Neural cell (in vitro differentiated cells): Measurements from ENCODE around the gene SNURF. TPM values are rescaled to one million over a fixed set of nuclear protein-coding genes. Genes with fewer than 3 reads are reported as not detected.

ENCODE experiments used
- H2AFZ ChIP-seq: fragments of 200-600, 300-800 bp; sonication (generic), shearing (Covaris generic); 2 replicates; pipeline ENCODE4 v1.6.0; 2014; ENCODE audit warnings: low read depth, mild to moderate bottlenecking, antibody characterized with exemption, low read length, moderate library complexity
- H3F3A ChIP-seq: fragments of 200-600 bp; shearing (Covaris generic); 2 replicates; pipeline ENCODE4 v1.6.1; 2016; ENCODE audit warnings: mild to moderate bottlenecking, moderate library complexity, mixed read lengths, antibody characterized with exemption, low read length; ENCODE audit not compliant: insufficient read depth, poor library complexity, severe bottlenecking
- H3K27ac ChIP-seq: fragments of 200-600, 300-800 bp; sonication (generic), shearing (Covaris generic); 2 replicates; pipeline ENCODE4 v1.5.1; 2014; ENCODE audit warnings: mild to moderate bottlenecking, low read length, moderate library complexity
- H3K27me3 ChIP-seq: fragments of 300-800, 200-600 bp; sonication (generic), shearing (Covaris generic); 2 replicates; pipeline ENCODE4 v1.6.0; 2014; ENCODE audit warnings: mild to moderate bottlenecking, low read depth, low read length, moderate library complexity; ENCODE audit not compliant: insufficient read depth
- H3K36me3 ChIP-seq: fragments of 300-800, 200-600 bp; sonication (generic), shearing (Covaris generic); 2 replicates; pipeline ENCODE4 v1.5.1; 2014; ENCODE audit warnings: mild to moderate bottlenecking, antibody characterized with exemption, low read length, moderate library complexity; ENCODE audit not compliant: insufficient read depth
- H3K4me2 ChIP-seq: fragments of 300-800, 200-600 bp; sonication (generic), shearing (Covaris generic); 2 replicates; pipeline ENCODE4 v1.6.0; 2014; ENCODE audit warnings: mild to moderate bottlenecking, low read length
- H3K4me3 ChIP-seq: fragments of 300-800, 200-600 bp; sonication (generic), shearing (Covaris generic); 2 replicates; pipeline ENCODE4 v1.5.1; 2014; ENCODE audit warnings: mild to moderate bottlenecking, low read length, moderate library complexity
- H3K79me2 ChIP-seq: fragments of 200-600 bp; shearing (Covaris generic); replicated peaks from 2 replicates; pipeline ENCODE4 v1.6.0; 2014; ENCODE audit warnings: mild to moderate bottlenecking, low read length, moderate library complexity; ENCODE audit not compliant: insufficient read depth
- H3K9ac ChIP-seq: fragments of 300-800, 200-600 bp; sonication (generic), shearing (Covaris generic); 2 replicates; pipeline ENCODE4 v1.6.1; 2016; ENCODE audit warnings: mild to moderate bottlenecking, low read length, mixed read lengths
- H3K9me2 ChIP-seq: fragments of 200-600 bp; shearing (Covaris generic); 2 replicates; pipeline ENCODE4 v1.6.1; 2016; ENCODE audit warnings: mild to moderate bottlenecking, low read length, mixed read lengths; ENCODE audit not compliant: insufficient read depth
- H3K9me3 ChIP-seq: fragments of 200-600, 300-800 bp; sonication (generic), shearing (Covaris generic); 2 replicates; pipeline ENCODE4 v1.6.1; 2016; ENCODE audit warnings: mild to moderate bottlenecking, mixed run types, low read length, moderate library complexity, mixed read lengths
- H4K20me1 ChIP-seq: fragments of 200-600 bp; shearing (Covaris generic); 2 replicates; pipeline ENCODE4 v1.6.1; 2016; ENCODE audit warnings: mild to moderate bottlenecking, mixed run types; ENCODE audit not compliant: insufficient read depth
- EP300 ChIP-seq: fragments of 450-650 bp; conservative IDR thresholded peaks from 2 replicates; pipeline ENCODE4 v1.6.1; 2014; ENCODE audit warnings: antibody characterized with exemption, mild to moderate bottlenecking, moderate library complexity; ENCODE audit not compliant: poor library complexity, severe bottlenecking
- EZH2 ChIP-seq: fragments of 200-600, 300-800 bp; shearing (Covaris generic), sonication (generic); IDR thresholded peaks from 2 replicates; pipeline ENCODE4 v1.6.1; 2014; ENCODE audit warnings: antibody characterized with exemption, low read length, borderline replicate concordance, mild to moderate bottlenecking; ENCODE audit not compliant: insufficient read depth, poor library complexity, severe bottlenecking
- MXI1 ChIP-seq: fragments of 450-650 bp; conservative IDR thresholded peaks from 2 replicates; pipeline ENCODE4 v1.6.1; 2014; ENCODE audit warnings: antibody characterized with exemption, mild to moderate bottlenecking; ENCODE audit not compliant: poor library complexity, severe bottlenecking
- POLR2AphosphoS5 ChIP-seq: IDR thresholded peaks from 2 replicates; pipeline ENCODE4 v1.6.1; 2012
- RAD21 ChIP-seq: fragments of 450-650 bp; conservative IDR thresholded peaks from 2 replicates; pipeline ENCODE4 v1.6.1; 2014; ENCODE audit warnings: antibody characterized with exemption, mild to moderate bottlenecking, moderate library complexity
- SMC3 ChIP-seq: fragments of 450-650 bp; conservative IDR thresholded peaks from 2 replicates; pipeline ENCODE4 v1.6.1; 2014; ENCODE audit warnings: antibody characterized with exemption, mild to moderate bottlenecking, moderate library complexity; ENCODE audit not compliant: poor library complexity
- TAF1 ChIP-seq: IDR thresholded peaks from 2 replicates; pipeline ENCODE4 v1.6.1; 2012; ENCODE audit warnings: low read depth
- polyA plus RNA-seq: library from polyadenylated mRNA; depleted of rRNA; stranded (reverse); fragments of >200 nt; gene quantifications from 2 replicates; pipeline ENCODE4 v1.2.3, GENCODE V29; 2014
- TF ChIP-seq, protein P1 (sequence below): IDR thresholded peaks from 2 replicates; pipeline ENCODE4 v1.6.1; 2012; ENCODE audit warnings: borderline replicate concordance
- TF ChIP-seq, protein P2 (sequence below): fragments of 450-650 bp; IDR thresholded peaks from 2 replicates; pipeline ENCODE4 v1.5.1; 2014; ENCODE audit warnings: antibody characterized with exemption, mild to moderate bottlenecking, moderate library complexity; ENCODE audit not compliant: poor library complexity, severe bottlenecking

The SNURF gene
- polyA plus RNA-seq, 1 donor from 2014 or later = 15.1 TPM

DNA sequence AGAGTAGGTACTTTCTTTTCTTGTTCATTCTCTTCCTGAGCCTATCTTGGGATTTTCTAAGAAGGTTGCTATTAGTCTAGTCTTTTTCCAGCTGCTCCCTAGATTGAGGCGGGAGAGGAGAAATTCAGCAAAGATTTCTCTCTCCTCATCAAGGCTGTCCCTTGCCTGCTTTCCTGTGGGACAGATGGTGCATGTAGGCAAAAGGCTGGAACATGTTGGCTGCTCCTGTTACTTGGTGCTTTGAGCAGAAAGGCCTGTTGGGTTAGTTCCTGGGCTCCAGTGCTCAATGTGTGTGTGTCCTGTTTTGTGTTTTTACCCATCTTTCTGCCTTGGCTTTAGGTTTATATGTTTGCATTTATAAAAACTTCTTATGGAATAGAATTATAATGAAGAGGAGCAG is 9.1 kb upstream of the SNURF start:
- Histone ChIP-seq H3K4me3 (no peak overlapping the region), H3K9me3 (no peaks in the 10 kb centered on the region), H3K4me2 (no peak overlapping the region), H3K27ac (no peak overlapping the region), H3K27me3 (no peaks in the 10 kb centered on the region), H3K36me3 (no peaks in the 10 kb centered on the region), H2AFZ (no peak overlapping the region), H3K9me2 (no peaks in the 10 kb centered on the region), H3K9ac (no peak overlapping the region), H3F3A (no peaks in the 10 kb centered on the region), H4K20me1 (no peaks in the 10 kb centered on the region), H3K79me2 (no peaks in the 10 kb centered on the region)
- TF ChIP-seq TAF1 (no peak), MXI1 (no peak), SMC3 (no peak), EZH2 (no peak), RAD21 (no peak), POLR2AphosphoS5 (no peak), EP300 (no peak)
- TF ChIP-seq, protein P1, sequence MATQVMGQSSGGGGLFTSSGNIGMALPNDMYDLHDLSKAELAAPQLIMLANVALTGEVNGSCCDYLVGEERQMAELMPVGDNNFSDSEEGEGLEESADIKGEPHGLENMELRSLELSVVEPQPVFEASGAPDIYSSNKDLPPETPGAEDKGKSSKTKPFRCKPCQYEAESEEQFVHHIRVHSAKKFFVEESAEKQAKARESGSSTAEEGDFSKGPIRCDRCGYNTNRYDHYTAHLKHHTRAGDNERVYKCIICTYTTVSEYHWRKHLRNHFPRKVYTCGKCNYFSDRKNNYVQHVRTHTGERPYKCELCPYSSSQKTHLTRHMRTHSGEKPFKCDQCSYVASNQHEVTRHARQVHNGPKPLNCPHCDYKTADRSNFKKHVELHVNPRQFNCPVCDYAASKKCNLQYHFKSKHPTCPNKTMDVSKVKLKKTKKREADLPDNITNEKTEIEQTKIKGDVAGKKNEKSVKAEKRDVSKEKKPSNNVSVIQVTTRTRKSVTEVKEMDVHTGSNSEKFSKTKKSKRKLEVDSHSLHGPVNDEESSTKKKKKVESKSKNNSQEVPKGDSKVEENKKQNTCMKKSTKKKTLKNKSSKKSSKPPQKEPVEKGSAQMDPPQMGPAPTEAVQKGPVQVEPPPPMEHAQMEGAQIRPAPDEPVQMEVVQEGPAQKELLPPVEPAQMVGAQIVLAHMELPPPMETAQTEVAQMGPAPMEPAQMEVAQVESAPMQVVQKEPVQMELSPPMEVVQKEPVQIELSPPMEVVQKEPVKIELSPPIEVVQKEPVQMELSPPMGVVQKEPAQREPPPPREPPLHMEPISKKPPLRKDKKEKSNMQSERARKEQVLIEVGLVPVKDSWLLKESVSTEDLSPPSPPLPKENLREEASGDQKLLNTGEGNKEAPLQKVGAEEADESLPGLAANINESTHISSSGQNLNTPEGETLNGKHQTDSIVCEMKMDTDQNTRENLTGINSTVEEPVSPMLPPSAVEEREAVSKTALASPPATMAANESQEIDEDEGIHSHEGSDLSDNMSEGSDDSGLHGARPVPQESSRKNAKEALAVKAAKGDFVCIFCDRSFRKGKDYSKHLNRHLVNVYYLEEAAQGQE = no peak
- TF ChIP-seq, protein P2, sequence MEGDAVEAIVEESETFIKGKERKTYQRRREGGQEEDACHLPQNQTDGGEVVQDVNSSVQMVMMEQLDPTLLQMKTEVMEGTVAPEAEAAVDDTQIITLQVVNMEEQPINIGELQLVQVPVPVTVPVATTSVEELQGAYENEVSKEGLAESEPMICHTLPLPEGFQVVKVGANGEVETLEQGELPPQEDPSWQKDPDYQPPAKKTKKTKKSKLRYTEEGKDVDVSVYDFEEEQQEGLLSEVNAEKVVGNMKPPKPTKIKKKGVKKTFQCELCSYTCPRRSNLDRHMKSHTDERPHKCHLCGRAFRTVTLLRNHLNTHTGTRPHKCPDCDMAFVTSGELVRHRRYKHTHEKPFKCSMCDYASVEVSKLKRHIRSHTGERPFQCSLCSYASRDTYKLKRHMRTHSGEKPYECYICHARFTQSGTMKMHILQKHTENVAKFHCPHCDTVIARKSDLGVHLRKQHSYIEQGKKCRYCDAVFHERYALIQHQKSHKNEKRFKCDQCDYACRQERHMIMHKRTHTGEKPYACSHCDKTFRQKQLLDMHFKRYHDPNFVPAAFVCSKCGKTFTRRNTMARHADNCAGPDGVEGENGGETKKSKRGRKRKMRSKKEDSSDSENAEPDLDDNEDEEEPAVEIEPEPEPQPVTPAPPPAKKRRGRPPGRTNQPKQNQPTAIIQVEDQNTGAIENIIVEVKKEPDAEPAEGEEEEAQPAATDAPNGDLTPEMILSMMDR = no peak

DNA sequence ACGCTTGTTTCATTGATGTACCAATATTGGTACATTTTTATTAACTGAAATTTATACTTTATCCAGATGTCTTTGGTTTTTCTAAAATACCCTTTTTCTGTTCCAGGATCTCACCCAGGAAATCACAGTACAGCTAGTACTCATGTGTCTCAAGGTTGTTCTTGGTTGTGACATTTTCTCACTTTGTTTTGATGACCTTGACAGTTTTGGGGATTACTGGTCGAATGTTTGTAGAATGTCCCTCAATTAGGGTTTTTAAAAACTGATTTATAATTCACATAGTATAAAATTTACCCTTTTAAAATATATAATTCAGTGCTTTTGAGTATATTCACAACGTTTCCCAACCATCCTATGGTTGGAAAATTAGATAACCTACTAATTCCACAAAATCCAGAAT is 6.3 kb upstream of the SNURF start:
- TF ChIP-seq, protein P1 = no peak
- TF ChIP-seq POLR2AphosphoS5 (no peak), MXI1 (no peak), TAF1 (no peak), SMC3 (no peak), RAD21 (no peak), EP300 (no peak), EZH2 (no peak)
- TF ChIP-seq, protein P2 = no peak
- no peaks in the 10 kb centered on the region for H3K27me3 ChIP-seq
- no peak overlapping the region for H3K27ac ChIP-seq
- H4K20me1 ChIP-seq = no peaks in the 10 kb centered on the region
- no peaks in the 10 kb centered on the region for H3K36me3 ChIP-seq
- H3F3A ChIP-seq = no peaks in the 10 kb centered on the region
- H3K79me2 ChIP-seq = no peaks in the 10 kb centered on the region
- H3K9ac ChIP-seq = no peak overlapping the region
- H3K4me3 ChIP-seq = no peak overlapping the region
- H3K9me3 ChIP-seq = no peaks in the 10 kb centered on the region
- H3K9me2 ChIP-seq = no peaks in the 10 kb centered on the region
- no peak overlapping the region for H3K4me2 ChIP-seq
- no peak overlapping the region for H2AFZ ChIP-seq
